Measurements from ENCODE around the gene SLC11A2.

The SLC11A2 gene

GRCh38 chr12:51004504-51004903, 21.7 kb downstream of the SLC11A2 start:
- Histone ChIP-seq H3K9ac (ENCODE audit: low read length) (no peak overlapping the region), H3K27me3 (ENCODE audit: insufficient read depth, low read length) (no peaks in the 10 kb centered on the region), H3K9me3 (ENCODE audit: insufficient read depth, low read depth, low read length) (no peaks in the 10 kb centered on the region), H3K18ac (ENCODE audit: low read length) (no peak overlapping the region), H4K8ac (ENCODE audit: low read depth, low read length) (no peak overlapping the region), H3K4me3 (ENCODE audit: low read depth, low read length) (no peak overlapping the region), H3K4me2 (ENCODE audit: low read length) (no peak overlapping the region), H2BK12ac (ENCODE audit: low read length) (no peak overlapping the region), H3K4me1 (ENCODE audit: control insufficient read depth in 1 of 2, insufficient read depth in 2 of 2, low read length in 2 of 2) (peaks cover 7 to 12% of the 10 kb centered on the region in 2 experiments), H3K23ac (ENCODE audit: low read length) (no peak overlapping the region), H3K36me3 (ENCODE audit: control insufficient read depth in 1 of 2, insufficient read depth in 2 of 2, low read length in 2 of 2) (peaks cover 11 to 12% of the 10 kb centered on the region in 2 experiments), H3K79me1 (ENCODE audit: low read length) (peaks cover 13% of the 10 kb centered on the region), H2AK5ac (ENCODE audit: low read length) (no peak overlapping the region), H2BK5ac (ENCODE audit: low read depth, low read length, poor library complexity) (peak overlapping the region; percentile 37), H4K12ac (ENCODE audit: low read depth, low read length) (no peak overlapping the region), H3K79me2 (ENCODE audit: control insufficient read depth, insufficient read depth, low read length, poor library complexity) (no peaks in the 10 kb centered on the region), H3K4ac (ENCODE audit: low read depth, low read length) (no peak overlapping the region), H3K14ac (ENCODE audit: low read length) (no peak overlapping the region), H3K27ac (ENCODE audit: low read depth, low read length) (peak overlapping the region; percentile 92), H4K91ac (ENCODE audit: low read depth, low read length) (no peak overlapping the region), H2AFZ (ENCODE audit: insufficient read depth, low read length, poor library complexity) (no peak overlapping the region), H2BK120ac (ENCODE audit: insufficient read depth, low read length, poor library complexity) (no peak overlapping the region)
- no CpG with 5 or more reads among the region's 6 CpGs for WGBS (ENCODE audit: extremely low coverage, insufficient coverage, insufficient read length)
- DNase-seq, result peak; percentile 66 to 71

- Histone ChIP-seq H3K36me3 (ENCODE audit: control insufficient read depth in 1 of 2, insufficient read depth in 2 of 2, low read length in 2 of 2) (peaks cover 5% of the 10 kb centered on the region in 2 experiments), H2BK120ac (ENCODE audit: insufficient read depth, low read length, poor library complexity) (no peak overlapping the region), H3K9me3 (ENCODE audit: insufficient read depth, low read depth, low read length) (no peaks in the 10 kb centered on the region), H4K8ac (ENCODE audit: low read depth, low read length) (no peak overlapping the region), H2AFZ (ENCODE audit: insufficient read depth, low read length, poor library complexity) (no peak overlapping the region), H3K4ac (ENCODE audit: low read depth, low read length) (no peak overlapping the region), H3K9ac (ENCODE audit: low read length) (no peak overlapping the region), H2BK12ac (ENCODE audit: low read length) (no peak overlapping the region), H3K79me2 (ENCODE audit: control insufficient read depth, insufficient read depth, low read length, poor library complexity) (no peaks in the 10 kb centered on the region), H3K4me2 (ENCODE audit: low read length) (no peak overlapping the region), H3K18ac (ENCODE audit: low read length) (no peak overlapping the region), H4K12ac (ENCODE audit: low read depth, low read length) (no peak overlapping the region), H2AK5ac (ENCODE audit: low read length) (peak overlapping the region; percentile 24), H4K91ac (ENCODE audit: low read depth, low read length) (no peak overlapping the region), H3K27ac (ENCODE audit: low read depth, low read length) (no peak overlapping the region), H3K4me3 (ENCODE audit: low read depth, low read length) (no peak overlapping the region), H3K27me3 (ENCODE audit: insufficient read depth, low read length) (no peaks in the 10 kb centered on the region), H3K23ac (ENCODE audit: low read length) (no peak overlapping the region), H3K4me1 (ENCODE audit: control insufficient read depth in 1 of 2, insufficient read depth in 2 of 2, low read length in 2 of 2) (peaks cover 7 to 12% of the 10 kb centered on the region in 2 experiments), H2BK5ac (ENCODE audit: low read depth, low read length, poor library complexity) (no peak overlapping the region), H3K79me1 (ENCODE audit: low read length) (peaks cover 13% of the 10 kb centered on the region), H3K14ac (ENCODE audit: low read length) (no peak overlapping the region)
- no CpG with 5 or more reads among the region's 1 CpG for WGBS (ENCODE audit: extremely low coverage, insufficient coverage, insufficient read length)
- DNase-seq, result no peak
Measured at GRCh38 chr12:51001799-51002198, 24.4 kb downstream of the SLC11A2 start.

GRCh38 chr12:51000245-51000644, 25.9 kb downstream of the SLC11A2 start:
- Histone ChIP-seq H2BK120ac (ENCODE audit: insufficient read depth, low read length, poor library complexity) (no peak overlapping the region), H3K36me3 (ENCODE audit: control insufficient read depth in 1 of 2, insufficient read depth in 2 of 2, low read length in 2 of 2) (peaks cover 7 to 13% of the 10 kb centered on the region in 2 experiments), H3K27ac (ENCODE audit: low read depth, low read length) (no peak overlapping the region), H3K79me2 (ENCODE audit: control insufficient read depth, insufficient read depth, low read length, poor library complexity) (no peaks in the 10 kb centered on the region), H3K23ac (ENCODE audit: low read length) (no peak overlapping the region), H3K18ac (ENCODE audit: low read length) (no peak overlapping the region), H4K8ac (ENCODE audit: low read depth, low read length) (no peak overlapping the region), H2AK5ac (ENCODE audit: low read length) (no peak overlapping the region), H4K12ac (ENCODE audit: low read depth, low read length) (no peak overlapping the region), H3K4me1 (ENCODE audit: control insufficient read depth in 1 of 2, insufficient read depth in 2 of 2, low read length in 2 of 2) (peaks cover 7 to 8% of the 10 kb centered on the region in 2 experiments), H3K4me3 (ENCODE audit: low read depth, low read length) (no peak overlapping the region), H4K91ac (ENCODE audit: low read depth, low read length) (no peak overlapping the region), H3K4ac (ENCODE audit: low read depth, low read length) (no peak overlapping the region), H2BK12ac (ENCODE audit: low read length) (no peak overlapping the region), H2BK5ac (ENCODE audit: low read depth, low read length, poor library complexity) (no peak overlapping the region), H3K9ac (ENCODE audit: low read length) (no peak overlapping the region), H3K79me1 (ENCODE audit: low read length) (peaks cover 9% of the 10 kb centered on the region), H3K9me3 (ENCODE audit: insufficient read depth, low read depth, low read length) (no peaks in the 10 kb centered on the region), H2AFZ (ENCODE audit: insufficient read depth, low read length, poor library complexity) (no peak overlapping the region), H3K14ac (ENCODE audit: low read length) (no peak overlapping the region), H3K4me2 (ENCODE audit: low read length) (no peak overlapping the region), H3K27me3 (ENCODE audit: insufficient read depth, low read length) (no peaks in the 10 kb centered on the region)
- no CpG with 5 or more reads among the region's 7 CpGs for WGBS (ENCODE audit: extremely low coverage, insufficient coverage, insufficient read length)
- no peak for DNase-seq

GRCh38 chr12:50999093-50999492, 27.1 kb downstream of the SLC11A2 start:
- DNase-seq, result peak; percentile 59 to 85
- Histone ChIP-seq H2BK120ac (ENCODE audit: insufficient read depth, low read length, poor library complexity) (no peak overlapping the region), H4K91ac (ENCODE audit: low read depth, low read length) (no peak overlapping the region), H2AFZ (ENCODE audit: insufficient read depth, low read length, poor library complexity) (no peak overlapping the region), H3K18ac (ENCODE audit: low read length) (no peak overlapping the region), H2BK5ac (ENCODE audit: low read depth, low read length, poor library complexity) (no peak overlapping the region), H3K79me1 (ENCODE audit: low read length) (peaks cover 2% of the 10 kb centered on the region), H3K9ac (ENCODE audit: low read length) (no peak overlapping the region), H3K4me3 (ENCODE audit: low read depth, low read length) (no peak overlapping the region), H3K23ac (ENCODE audit: low read length) (no peak overlapping the region), H3K9me3 (ENCODE audit: insufficient read depth, low read depth, low read length) (no peaks in the 10 kb centered on the region), H3K79me2 (ENCODE audit: control insufficient read depth, insufficient read depth, low read length, poor library complexity) (no peaks in the 10 kb centered on the region), H3K27ac (ENCODE audit: low read depth, low read length) (peak overlapping the region; percentile 49), H3K4me1 (ENCODE audit: control insufficient read depth in 1 of 2, insufficient read depth in 2 of 2, low read length in 2 of 2) (no peaks in the 10 kb centered on the region), H3K4me2 (ENCODE audit: low read length) (no peak overlapping the region), H3K4ac (ENCODE audit: low read depth, low read length) (no peak overlapping the region), H3K27me3 (ENCODE audit: insufficient read depth, low read length) (no peaks in the 10 kb centered on the region), H2BK12ac (ENCODE audit: low read length) (no peak overlapping the region), H3K14ac (ENCODE audit: low read length) (no peak overlapping the region), H4K8ac (ENCODE audit: low read depth, low read length) (no peak overlapping the region), H2AK5ac (ENCODE audit: low read length) (no peak overlapping the region), H3K36me3 (ENCODE audit: control insufficient read depth in 1 of 2, insufficient read depth in 2 of 2, low read length in 2 of 2) (peaks cover 9 to 12% of the 10 kb centered on the region in 2 experiments), H4K12ac (ENCODE audit: low read depth, low read length) (no peak overlapping the region)
- WGBS (ENCODE audit: extremely low coverage, insufficient coverage, insufficient read length), result no CpG with 5 or more reads among the region's 4 CpGs

Measured in trophoblast cell (in vitro differentiated cells and primary cell).